Measurements from ENCODE around the gene NOS1AP.
"Not testable (repeated sequence)": the region's sequence is repeated elsewhere in the genome, so short reads cannot be mapped to it uniquely, and the experiment has no call there.

Gene NOS1AP

DNA sequence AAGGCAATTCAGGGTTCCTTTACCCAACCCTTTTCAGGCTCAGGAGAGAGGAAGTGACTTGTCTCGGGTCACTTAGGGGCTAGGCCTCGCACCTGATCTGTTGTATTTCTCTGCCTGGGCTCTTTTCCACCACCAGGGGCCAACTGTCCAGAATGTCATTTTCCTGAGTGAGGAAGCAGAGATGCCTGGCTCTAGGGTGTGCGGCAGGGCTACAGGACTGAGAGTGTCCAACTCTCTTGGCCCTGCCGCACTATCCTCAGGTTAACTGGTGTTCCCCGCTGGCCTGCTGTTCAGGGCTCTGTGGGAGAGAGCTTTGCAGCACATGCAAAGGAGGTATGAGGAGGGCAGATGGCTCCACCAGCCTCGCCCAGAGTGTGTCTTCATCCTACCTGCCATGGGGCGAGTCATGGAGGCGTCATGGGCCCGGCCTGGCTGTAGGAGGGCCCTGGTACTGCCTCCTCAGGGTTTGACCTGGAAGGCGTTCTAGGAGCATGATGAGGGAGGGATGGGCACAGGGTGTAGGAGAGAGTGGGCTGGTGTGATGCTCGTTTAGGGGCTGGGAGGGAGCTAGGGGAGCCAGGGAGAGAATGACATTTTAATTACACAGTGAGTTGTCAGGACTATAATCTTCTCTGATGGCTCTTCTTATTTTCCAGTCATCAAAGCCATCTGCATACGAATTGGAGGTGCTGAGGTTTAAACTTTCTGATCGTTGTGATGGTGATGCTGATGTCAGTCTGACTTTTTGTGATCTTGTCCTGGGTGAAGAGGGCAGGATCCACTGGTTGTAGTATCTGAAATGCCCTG lies 128.3 kb downstream of the NOS1AP start:
- no peak for DNase-seq

DNA sequence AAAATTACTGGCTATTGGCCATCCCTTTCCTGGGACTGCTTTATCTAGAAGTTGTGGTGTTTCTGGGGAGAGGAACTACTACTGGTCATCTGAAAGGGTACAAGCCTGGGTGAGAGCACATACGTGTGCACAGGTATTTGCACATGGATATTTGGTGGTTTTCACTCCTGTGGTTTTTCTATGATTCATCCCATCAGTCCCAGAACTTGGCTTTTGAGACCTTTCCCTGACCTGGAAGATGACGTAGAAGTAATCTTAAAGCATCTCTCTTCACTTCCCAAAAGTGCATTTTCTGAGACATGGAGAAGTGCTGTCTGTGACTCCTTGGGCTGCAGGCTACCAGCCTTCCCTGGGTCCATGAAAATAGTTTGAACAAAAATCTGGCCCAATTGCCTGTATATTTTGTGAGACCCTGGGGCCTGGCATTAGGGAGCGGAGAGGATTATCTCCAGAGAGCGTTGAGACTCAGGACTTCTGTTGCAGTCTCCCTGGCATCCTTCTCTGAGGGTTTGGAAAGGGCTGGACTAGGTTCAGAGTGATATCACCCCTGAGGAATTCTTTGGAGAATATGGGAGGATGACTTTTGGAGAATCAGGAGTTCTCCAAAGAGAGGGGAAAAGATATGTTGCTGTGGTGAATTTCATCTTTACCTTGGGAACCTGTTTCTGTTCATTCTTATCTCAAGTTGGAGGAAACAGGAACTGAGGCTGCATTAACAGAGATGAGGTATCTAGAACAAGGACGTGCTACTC lies 130.8 kb downstream of the NOS1AP start:
- DNase-seq: no peak

DNA sequence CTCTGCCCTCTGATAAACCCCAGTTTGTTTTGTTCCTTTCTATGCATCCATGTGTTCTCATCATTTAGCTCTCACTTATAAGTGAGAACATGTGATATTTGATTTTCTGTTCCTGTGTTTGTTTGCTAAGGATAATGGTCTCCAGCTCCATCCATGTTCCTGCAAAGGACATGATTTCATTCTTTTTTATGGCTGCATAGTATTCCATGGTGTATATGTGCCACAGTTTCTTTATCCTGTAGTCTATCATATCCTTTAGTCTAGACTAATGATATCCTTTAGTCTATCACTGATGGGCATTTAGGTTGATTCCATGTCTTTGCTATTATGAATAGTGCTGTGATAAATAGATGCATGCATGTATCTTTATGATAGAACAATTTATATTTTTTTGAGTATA lies 131.6 kb downstream of the NOS1AP start:
- DNase-seq: not testable (repeated sequence)

DNA sequence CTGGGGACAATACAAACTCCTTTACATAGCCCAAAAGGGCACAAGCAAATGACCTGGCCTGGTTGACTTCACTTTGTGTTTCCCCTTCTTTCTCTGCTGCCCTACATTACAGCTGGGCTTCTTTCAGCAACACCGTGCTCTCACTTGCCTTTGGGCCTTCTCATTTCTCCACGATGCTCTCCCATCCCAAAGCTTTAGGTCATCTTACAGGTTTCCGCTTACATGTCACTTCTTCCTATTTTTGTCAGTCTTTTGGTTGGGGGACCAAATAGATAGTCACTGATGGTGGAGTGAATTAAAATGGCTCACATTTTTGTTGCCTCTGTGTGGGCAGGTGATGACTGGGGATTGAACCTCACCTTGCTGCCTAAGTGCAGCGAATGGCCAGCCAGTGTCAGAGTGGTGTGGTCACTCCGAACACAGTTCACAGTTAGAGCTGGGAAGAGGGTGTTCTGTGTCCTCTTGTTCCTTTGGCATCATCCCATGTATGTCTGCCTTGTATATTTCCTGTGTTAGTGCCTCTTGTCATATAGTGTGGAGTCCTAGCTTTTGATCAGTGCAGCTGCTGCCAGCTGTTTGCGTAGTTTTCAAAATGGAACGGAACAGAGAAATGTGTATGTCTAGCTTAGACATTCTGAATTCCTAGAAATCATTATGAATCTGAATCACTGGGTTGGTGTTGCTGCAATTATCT lies 134.8 kb downstream of the NOS1AP start:
- DNase-seq: no peak

DNA sequence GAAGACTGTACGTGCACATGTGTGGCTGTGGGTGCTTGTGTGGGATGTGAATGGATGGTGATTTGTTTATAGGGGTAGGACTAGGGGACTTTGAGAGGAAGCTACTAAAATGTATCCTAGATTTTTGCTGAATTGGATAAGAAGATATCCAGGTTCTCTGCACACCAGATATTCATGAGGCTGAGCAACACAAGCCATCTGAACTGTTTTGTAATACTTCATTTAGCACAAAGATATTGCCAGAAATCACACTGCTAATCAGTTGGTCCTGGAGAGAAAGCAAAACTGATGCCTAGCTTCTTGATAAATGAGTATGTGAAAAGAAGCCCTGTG lies 135.3 kb downstream of the NOS1AP start:
- no peak for DNase-seq

DNA sequence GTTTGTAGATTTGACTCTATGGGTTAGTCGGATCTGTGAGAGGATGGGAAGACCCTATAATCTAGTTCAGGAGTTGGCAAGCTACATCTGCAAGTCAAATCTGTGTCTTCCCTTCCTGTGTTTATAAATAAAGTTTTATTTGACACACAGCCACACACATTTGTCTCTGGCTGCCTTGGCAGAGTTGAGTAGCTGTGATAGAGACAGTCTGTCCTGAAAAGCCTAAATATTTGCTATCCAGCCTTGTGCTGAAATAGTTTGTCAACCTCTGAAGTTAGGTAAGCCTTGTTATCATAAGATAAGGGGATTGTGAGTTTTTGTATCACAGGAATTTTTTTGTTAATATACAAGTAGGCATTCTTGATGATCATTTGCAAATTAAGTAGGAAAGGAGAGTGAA lies 136.8 kb downstream of the NOS1AP start:
- DNase-seq: no peak

DNA sequence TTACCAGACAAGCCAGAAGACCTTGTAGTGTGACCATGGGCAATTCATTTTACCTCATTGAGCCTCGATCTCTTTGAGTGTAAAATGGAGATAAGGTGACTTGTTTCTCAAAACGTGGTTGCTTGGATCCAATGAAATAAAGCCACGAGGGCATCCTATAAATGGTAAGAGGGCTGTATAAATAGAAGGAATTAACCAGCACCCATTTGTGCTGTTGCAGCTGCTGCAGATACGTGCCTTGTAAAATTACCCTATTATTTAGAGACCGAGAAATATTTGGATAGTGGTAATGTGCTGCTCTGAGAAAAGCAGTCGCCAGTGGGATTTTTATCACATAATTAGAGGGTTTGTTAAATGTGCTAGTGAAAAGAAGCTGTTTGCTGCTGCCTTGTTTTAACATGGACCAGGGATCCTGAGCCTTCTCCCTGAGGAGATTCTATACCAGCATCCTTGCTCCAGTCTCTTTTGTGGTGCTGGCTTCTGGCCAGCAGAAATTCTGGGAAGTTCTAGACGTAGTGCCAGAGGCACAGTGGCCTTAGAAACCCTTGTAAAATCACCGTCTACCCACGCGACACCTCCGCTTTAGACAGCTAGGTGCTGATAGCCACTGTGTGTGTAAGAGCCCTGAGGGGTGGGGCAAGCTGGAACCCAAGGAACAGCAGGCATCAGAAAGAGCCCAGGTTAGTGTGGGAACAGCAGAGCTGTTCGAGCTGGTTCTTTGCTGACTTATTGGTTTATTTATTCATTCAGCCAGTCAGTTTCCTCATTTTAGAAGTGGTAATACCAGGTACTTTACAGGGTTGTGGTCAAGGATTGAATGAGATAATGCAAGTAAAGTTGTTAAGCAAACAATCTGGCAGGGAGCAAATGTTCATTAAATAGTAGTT lies 137.5 kb downstream of the NOS1AP start:
- DNase-seq: peak; percentile 97

DNA sequence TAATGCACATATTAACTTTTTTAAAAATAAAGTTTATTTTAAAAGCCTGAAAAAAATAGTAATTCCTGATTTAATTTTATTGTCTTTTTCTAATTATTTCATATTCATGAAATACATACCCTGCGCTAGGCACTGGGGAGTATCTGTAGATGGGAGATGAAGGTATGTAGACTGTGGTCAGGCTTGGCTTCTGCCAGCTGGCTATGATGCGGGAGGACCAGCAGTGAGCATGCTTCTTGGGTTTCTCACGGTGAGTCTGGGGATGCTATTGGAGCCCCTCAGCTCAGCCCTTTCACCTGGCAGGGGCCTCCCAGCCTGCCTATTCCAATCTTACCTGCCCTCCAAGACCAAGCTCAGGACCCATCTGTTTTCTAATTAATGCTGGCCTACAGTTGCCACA lies 138.4 kb downstream of the NOS1AP start:
- DNase-seq: no peak

DNA sequence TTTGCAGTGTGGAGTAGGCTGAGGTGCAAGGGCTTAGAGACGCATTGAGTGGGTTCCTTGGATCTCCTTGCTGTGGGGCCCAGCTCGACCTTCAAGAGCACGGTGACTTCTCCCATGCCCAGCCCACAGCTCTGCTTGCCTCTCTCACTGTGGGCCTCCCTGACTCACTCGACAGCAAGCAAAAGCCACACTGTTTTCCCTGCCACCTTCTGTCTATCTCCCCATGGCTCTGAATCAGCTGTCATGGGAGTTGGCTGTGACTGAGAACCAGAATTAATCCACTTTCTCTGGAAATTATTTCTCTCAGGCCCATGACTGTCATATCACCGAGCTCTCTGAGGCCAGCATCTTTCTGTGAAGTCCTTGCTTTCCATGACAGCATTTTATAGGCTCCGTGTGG lies 140.7 kb downstream of the NOS1AP start:
- no peak for DNase-seq

DNA sequence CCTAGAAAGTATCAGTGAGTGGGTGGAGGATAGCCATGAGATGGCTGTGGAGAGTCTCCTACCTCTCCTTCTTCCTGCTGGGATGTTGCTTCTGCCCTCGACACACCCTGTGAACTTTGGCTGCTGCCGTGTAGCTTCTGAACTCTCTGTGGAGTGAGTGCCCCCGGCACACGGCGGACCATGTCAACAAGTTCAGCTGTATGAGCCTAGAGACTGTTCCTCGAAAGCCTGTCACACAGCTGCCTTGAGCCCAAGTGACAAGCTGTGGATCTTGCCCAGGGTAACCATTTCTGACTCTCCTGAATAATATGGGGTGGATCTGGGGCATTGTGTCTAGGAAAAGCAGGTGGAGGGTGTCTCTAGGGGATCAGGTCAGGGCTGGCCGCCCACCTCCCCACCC lies 143.2 kb downstream of the NOS1AP start:
- DNase-seq: no peak

DNA sequence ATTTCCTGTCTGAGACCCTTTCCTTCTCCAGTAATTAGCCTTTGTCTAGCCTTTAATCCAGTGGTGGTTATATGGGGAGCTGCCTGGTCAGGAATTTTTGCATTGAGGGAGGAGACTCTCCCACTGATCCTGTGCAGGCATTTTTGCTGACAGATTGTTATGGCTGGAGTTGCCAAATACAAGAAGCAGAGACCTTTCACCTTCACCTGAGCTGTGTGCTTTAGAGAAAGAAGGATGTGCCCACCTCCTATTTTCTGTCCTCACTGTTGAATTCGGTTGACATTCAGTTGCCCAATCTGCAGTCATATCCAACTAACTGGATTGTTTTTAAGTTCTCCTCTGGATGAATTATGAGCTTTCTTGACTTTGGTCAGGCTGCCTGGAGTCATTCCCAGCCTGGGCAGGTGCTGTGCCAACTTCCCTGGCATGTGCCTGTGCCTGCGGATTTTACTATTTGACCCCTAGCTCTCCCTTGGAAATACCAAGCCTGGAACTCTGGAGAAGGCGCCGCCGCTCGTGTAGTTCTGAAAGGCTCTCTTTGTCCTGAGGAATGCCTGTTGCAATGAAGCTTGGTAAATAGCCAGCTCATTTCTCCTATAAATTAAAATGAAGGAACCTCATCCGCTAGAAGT lies 143.9 kb downstream of the NOS1AP start:
- no peak for DNase-seq

DNA sequence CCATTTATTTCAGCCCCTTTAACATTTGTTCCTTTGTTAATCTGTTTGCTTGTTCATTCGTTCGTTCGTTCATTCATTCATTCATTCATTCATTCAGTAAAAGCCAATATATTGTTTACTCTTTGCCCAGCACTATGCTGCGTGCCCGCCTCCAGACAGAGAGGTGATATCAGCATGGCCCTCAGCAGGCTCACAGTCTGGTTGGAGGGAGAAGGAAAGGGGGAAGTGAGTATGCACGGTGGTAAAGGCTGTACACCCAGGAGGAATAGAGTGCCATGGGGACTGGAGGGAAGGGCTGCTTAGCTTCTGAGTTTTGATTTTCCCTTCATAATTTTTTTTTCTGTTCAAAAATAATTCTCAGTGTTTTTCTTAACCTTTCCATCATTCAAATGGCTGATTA lies 144.7 kb downstream of the NOS1AP start:
- DNase-seq: no peak

DNA sequence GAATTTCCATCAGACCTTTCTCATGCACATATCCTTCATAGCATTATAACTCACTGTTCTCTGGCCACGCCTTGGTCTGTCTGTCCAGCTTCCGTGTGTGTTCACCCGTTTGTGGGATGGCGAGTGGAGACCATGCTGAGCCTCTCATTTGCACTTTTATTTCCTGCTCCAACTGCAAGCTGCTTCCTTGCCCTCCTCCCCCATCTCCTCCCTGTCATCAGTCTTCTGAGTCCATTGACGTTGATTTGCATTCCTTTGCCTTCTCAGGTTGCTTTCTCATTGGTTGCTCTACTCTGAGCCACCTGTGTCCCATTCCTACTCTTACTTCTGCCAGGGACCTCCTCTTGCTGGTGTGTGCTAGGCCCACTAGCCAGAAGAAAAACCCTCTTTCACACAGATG lies 146.4 kb downstream of the NOS1AP start:
- DNase-seq: no peak

DNA sequence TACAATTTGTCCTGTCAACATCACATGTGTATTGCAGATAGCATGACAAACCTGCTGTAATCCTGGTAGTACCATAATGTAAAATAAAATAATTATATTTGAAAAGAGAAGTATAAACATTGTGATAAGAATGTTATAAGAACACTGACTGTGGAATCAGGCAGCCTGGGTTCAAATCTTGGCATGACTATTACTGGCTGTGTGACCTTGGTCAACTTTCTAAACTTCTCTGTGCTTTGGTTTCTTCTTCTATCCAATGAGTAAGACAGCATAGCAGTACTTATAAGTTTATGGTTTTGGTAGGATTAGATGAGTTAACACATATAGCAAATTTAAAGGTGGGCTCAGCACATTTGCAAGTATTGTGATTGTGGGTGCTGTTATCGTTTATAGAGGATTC lies 147.1 kb downstream of the NOS1AP start:
- no peak for DNase-seq

DNA sequence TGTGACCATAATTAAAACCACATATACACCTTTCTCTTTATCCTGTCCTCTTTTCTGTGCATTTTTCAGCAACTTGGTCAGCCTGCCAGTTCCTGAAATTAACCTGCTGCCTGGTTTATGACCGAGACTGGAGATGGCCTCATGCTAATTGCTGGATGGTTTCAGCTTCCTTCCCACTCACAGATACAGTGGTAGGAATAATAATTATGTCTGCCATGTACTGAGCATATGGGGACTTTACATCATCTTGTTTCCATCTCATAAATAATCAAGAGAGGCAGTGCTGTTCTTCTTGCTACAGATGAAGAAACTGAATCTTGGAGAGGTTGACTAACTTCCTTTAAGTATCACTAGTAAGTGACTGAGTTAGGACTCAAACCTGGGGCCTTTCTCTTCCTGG lies 148.2 kb downstream of the NOS1AP start:
- no peak for DNase-seq

DNA sequence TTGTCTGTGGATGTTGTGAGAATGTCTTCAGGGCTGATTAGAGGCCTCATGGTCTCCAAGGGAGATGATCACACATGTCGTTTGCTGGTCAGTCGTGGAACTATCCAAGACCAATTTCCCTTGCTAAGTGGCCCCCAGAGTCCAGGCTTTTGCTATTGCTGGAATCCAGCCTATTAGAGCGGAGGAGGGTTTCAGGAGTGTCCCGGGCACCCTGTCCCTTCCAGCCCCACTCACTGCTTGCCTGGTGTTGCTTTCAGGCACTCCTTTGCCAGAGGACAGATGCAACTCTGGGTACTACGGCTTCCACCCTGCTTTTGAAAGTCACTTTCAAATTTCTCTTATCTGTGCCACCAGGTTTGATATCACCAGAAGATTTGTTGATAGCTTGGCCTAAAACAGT lies 149.1 kb downstream of the NOS1AP start:
- no peak for DNase-seq

DNA sequence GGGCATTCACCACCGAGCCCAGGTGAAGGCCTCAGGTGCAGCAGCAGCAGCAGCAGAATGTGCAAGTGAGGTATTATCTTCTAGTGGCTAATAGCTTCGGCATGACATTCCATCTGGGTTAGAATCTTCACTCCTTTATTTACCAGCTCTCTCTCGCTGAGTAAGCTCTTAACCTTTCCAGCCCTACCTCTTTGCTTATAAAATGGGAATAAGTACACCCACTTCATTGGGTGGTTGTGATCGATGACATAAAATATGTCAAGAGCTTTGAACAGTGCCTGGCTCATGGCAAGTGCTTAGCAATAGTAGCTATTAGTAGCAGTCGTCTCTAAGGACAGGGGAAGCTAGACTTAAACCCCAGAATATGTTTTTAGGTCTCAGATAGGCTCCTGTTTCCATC lies 149.5 kb downstream of the NOS1AP start:
- DNase-seq: no peak

DNA sequence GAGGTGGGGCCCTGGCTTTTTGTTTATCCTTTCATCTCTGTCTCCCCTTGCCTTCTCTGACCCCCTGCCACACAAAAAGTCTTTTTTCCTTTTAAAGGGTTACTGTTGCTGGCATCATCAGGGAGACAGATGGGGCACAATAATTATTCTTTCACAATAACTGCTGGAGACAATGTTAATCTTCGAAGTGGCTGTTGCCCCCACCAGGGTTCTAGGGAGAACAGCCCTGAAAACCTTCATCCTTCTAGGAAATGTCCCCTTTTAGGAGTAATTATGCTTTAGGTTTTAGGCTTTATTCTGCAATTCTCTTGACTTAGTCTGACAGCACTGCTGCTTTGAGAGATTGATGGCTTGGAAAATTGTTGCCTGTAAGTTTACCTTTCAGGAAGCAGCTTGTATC lies 150.0 kb downstream of the NOS1AP start:
- no peak for DNase-seq

DNA sequence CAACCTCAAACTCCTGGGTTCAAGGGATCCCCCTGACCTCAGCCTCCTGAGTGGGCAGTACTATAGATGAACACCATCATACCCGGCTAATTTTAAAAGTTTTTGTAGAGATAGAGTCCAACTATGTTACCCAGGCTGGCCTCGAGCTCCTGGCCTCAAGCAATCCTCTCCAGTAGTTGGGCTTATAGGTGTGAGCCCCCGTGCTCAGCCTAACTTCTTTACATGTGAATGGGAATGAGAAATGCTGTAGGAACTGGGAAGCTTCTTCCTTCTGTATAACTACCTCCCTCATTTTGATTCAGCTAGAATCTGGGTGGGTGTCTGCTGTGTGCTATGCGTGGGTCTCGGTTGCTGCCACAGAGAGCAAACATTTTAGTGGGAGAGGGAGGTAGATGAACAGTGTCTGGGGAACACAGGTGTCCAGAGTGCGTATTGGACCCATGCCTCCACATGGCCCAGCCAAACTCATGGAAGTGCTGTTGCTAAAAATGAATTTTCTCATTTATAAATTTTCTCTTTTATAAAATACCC lies 150.6 kb downstream of the NOS1AP start:
- no peak for DNase-seq

DNA sequence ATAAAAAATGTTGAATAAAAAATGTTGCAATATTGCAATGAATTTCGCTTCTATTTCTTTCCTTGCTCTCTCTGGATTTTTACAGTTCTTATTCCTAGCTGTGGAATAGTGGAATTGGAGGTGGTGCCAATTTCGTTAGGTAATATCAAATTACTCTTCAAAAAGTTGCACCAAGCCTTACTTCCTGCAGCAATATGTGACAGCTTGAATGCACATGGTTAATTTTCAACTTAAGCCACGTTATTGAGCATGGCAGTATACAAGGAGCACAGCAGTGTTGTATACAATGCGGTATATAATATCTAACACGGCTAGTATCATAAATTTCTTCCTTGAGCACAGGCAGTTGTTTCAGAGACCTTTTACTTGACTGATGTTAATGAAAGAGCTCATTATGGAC lies 152.5 kb downstream of the NOS1AP start:
- DNase-seq: no peak

DNA sequence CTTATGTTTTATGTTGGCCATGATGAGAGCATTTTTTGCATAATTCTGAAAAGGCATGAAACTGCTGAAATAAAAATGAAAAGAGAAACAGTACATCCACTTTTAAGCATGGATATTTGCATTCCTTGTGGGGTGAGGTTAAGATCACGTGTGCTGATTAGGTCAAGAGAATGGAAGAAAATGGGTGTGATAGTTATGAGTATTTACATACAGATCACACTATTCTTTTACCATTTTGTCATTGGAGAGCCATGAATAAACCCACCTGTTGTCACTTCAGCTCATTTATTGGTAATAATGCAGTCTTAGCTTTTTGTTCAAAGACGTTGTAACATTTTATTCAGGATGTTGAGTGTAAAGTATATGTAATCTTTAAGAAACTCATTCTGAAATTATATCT lies 153.2 kb downstream of the NOS1AP start:
- no peak for DNase-seq

DNA sequence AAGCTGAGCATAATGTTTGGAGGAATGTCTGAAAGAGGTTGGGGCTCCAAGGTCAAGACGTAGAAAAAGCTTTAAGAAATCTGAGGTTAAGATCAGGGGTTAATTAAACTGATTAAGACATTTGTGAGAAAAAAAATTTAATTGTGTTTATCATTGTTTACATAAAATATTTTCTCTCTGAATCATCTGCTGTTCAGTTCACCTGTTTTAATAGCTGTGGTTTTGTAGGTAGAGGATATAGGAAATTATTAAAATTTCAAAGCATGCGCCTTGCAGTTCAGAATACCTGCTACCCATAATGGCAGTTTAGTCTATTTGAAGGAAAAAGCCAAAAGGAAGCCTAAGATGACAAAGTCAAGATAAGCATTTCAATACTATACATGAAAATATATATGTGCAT lies 154.0 kb downstream of the NOS1AP start:
- DNase-seq: no peak

Measured in NCI-H1417 treated with DMSO at 0.1 percent for 48 hours (cell line).